ENCODE results near the gene TRPV6.
A peak's percentile ranks its signal among the peaks of the same experiment; 100 is the strongest.

Gene TRPV6

GRCh38 chr7:142883145-142883544 is 2.4 kb downstream of the TRPV6 start:
- no peak overlapping the region for H3K4me3 ChIP-seq (replicated peaks; ENCODE audit: low read depth, low read length)
- H3K27me3 ChIP-seq (replicated peaks; ENCODE audit: control insufficient read depth, insufficient read depth, low read length): no peaks in the 10 kb centered on the region; the same call in 1 of the 2 replicates
- no peak for DNase-seq (ENCODE audit: extremely low read depth, insufficient read length)
- TF ChIP-seq CTCF (IDR thresholded peaks at IDR 0.05; ENCODE audit: insufficient read depth, low read length, poor library complexity, severe bottlenecking): no peak
- no peaks in the 10 kb centered on the region for H3K36me3 ChIP-seq (ENCODE audit: control insufficient read depth, insufficient read depth, low read length)

- Histone ChIP-seq H3K36me3 (ENCODE audit: control insufficient read depth, insufficient read depth, low read length) (no peaks in the 10 kb centered on the region), H3K4me3 (replicated peaks; ENCODE audit: low read depth, low read length) (no peak overlapping the region), H3K27me3 (replicated peaks; ENCODE audit: control insufficient read depth, insufficient read depth, low read length) (no peaks in the 10 kb centered on the region; the same call in 1 of the 2 replicates)
- TF ChIP-seq CTCF (IDR thresholded peaks at IDR 0.05; ENCODE audit: insufficient read depth, low read length, poor library complexity, severe bottlenecking): no peak
- DNase-seq (ENCODE audit: extremely low read depth, insufficient read length): no peak
Measured at GRCh38 chr7:142882338-142882678, 3.2 kb downstream of the TRPV6 start.

GRCh38 chr7:142881586-142882337 is 3.8 kb downstream of the TRPV6 start:
- DNase-seq (ENCODE audit: extremely low read depth, insufficient read length): no peak
- H3K4me3 ChIP-seq (replicated peaks; ENCODE audit: low read depth, low read length): no peak overlapping the region
- TF ChIP-seq CTCF (IDR thresholded peaks at IDR 0.05; ENCODE audit: insufficient read depth, low read length, poor library complexity, severe bottlenecking): no peak
- no peaks in the 10 kb centered on the region for H3K36me3 ChIP-seq (ENCODE audit: control insufficient read depth, insufficient read depth, low read length)
- no peaks in the 10 kb centered on the region; the same call in 1 of the 2 replicates for H3K27me3 ChIP-seq (replicated peaks; ENCODE audit: control insufficient read depth, insufficient read depth, low read length)

- no peaks in the 10 kb centered on the region for H3K36me3 ChIP-seq (ENCODE audit: control insufficient read depth, insufficient read depth, low read length)
- no peak for DNase-seq (ENCODE audit: extremely low read depth, insufficient read length)
- H3K4me3 ChIP-seq (replicated peaks; ENCODE audit: low read depth, low read length): no peak overlapping the region
- H3K27me3 ChIP-seq (replicated peaks; ENCODE audit: control insufficient read depth, insufficient read depth, low read length): no peaks in the 10 kb centered on the region; the same call in 1 of the 2 replicates
- TF ChIP-seq CTCF (IDR thresholded peaks at IDR 0.05; ENCODE audit: insufficient read depth, low read length, poor library complexity, severe bottlenecking): peak; percentile 92
Measured at GRCh38 chr7:142880876-142881505, 4.6 kb downstream of the TRPV6 start.

- Histone ChIP-seq H3K36me3 (ENCODE audit: control insufficient read depth, insufficient read depth, low read length) (no peaks in the 10 kb centered on the region), H3K4me3 (replicated peaks; ENCODE audit: low read depth, low read length) (no peak overlapping the region), H3K27me3 (replicated peaks; ENCODE audit: control insufficient read depth, insufficient read depth, low read length) (peaks cover 1% of the 10 kb centered on the region)
- TF ChIP-seq CTCF (IDR thresholded peaks at IDR 0.05; ENCODE audit: insufficient read depth, low read length, poor library complexity, severe bottlenecking): no peak
- DNase-seq (ENCODE audit: extremely low read depth, insufficient read length): no peak
Measured at GRCh38 chr7:142879060-142879459, 6.5 kb downstream of the TRPV6 start.

Data from GM06990 (cell line).